ENCODE results near the gene LZTFL1.

DNA sequence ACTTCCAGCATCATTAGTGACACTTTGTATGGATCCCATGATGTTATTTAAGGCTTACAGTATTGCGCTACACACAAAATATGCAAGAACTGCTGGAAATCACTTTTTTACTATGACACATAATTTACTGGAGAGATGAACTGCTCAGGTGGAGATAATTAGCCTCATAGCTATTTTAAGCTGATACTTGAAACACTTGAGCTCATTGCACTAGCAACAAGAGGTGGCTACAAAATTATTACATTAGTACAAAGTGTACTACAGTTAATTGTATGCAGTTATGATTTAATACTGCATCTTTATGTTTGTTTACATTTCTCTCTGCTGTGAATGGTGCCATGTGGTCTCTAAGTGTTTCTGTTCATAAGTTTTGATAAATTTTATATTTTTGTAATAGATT lies 6.5 kb upstream of the LZTFL1 start:
- TF ChIP-seq GATA3 (IDR thresholded peaks at IDR 0.05; ENCODE audit: low read depth, low read length), result no peak
- TF ChIP-seq GATA2 (IDR thresholded peaks at IDR 0.05; ENCODE audit: low read depth, low read length), result no peak

All from SH-SY5Y (cell line).